NCI-H345 (cell line): ENCODE data around the gene DLG4.
"Not testable (repeated sequence)": the region's sequence is repeated elsewhere in the genome, so short reads cannot be mapped to it uniquely, and the experiment has no call there.

Source experiments
- DNase-seq: peaks from one replicate; lab custom pipeline; 2025; lab: John Stamatoyannopoulos, UW

The DLG4 gene

GRCh38 chr17:7184091-7184488 is 35.5 kb downstream of the DLG4 start:
- DNase-seq, result peak; percentile 27

- DNase-seq, result no peak
Measured at GRCh38 chr17:7183433-7184090, 36.1 kb downstream of the DLG4 start.

- not testable (repeated sequence) for DNase-seq
Measured at GRCh38 chr17:7182101-7182500, 37.5 kb downstream of the DLG4 start.

- DNase-seq, result no peak
Measured at GRCh38 chr17:7179317-7180254, 40.0 kb downstream of the DLG4 start, which contains the start of gene ASGR1. Gene ASGR1 (minus strand): TSS chr17:7179370. CDS start chr17:7178563, 807 bp downstream.

GRCh38 chr17:7178973-7179316 is 40.7 kb downstream of the DLG4 start:
- DNase-seq, result no peak

- DNase-seq, result peak; percentile 47
Measured at GRCh38 chr17:7177954-7178477, 41.6 kb downstream of the DLG4 start.

- DNase-seq, result peak; percentile 75
Measured at GRCh38 chr17:7177191-7177953, 42.3 kb downstream of the DLG4 start.

GRCh38 chr17:7176841-7177190 is 42.8 kb downstream of the DLG4 start:
- DNase-seq, result no peak

GRCh38 chr17:7176107-7176840 is 43.4 kb downstream of the DLG4 start:
- DNase-seq, result no peak

GRCh38 chr17:7175330-7175733 is 44.3 kb downstream of the DLG4 start:
- DNase-seq, result no peak

- DNase-seq, result no peak
Measured at GRCh38 chr17:7174603-7175326, 44.9 kb downstream of the DLG4 start.

- no peak for DNase-seq
Measured at GRCh38 chr17:7173687-7174602, 45.7 kb downstream of the DLG4 start.

- not testable (repeated sequence) for DNase-seq
Measured at GRCh38 chr17:7172522-7173191, 47.0 kb downstream of the DLG4 start.

GRCh38 chr17:7169565-7169908 is 50.1 kb downstream of the DLG4 start:
- not testable (repeated sequence) for DNase-seq

- not testable (repeated sequence) for DNase-seq
Measured at GRCh38 chr17:7168841-7169564, 50.6 kb downstream of the DLG4 start.

GRCh38 chr17:7167832-7168231 is 51.8 kb downstream of the DLG4 start:
- DNase-seq, result no peak

- no peak for DNase-seq
Measured at GRCh38 chr17:7166873-7167272, 52.8 kb downstream of the DLG4 start.

- DNase-seq, result not testable (repeated sequence)
Measured at GRCh38 chr17:7159571-7159970, 60.1 kb downstream of the DLG4 start.

GRCh38 chr17:7158424-7158823 is 61.2 kb downstream of the DLG4 start:
- DNase-seq, result not testable (repeated sequence)
